HUES6 (cell line): ENCODE measurements around the gene CADM1.

Experiments used
- H3K27ac ChIP-seq: 2 replicates; pipeline ENCODE4 v1.7.0; 2013; ENCODE audit warnings: low read depth, mild to moderate bottlenecking, low read length, inconsistent platforms
- H3K27me3 ChIP-seq: 2 replicates; pipeline ENCODE4 v1.6.1; 2013; ENCODE audit warnings: low read length; ENCODE audit not compliant: control insufficient read depth, insufficient read depth
- H3K36me3 ChIP-seq: 2 replicates; pipeline ENCODE4 v1.6.1; 2013; ENCODE audit warnings: low read length; ENCODE audit not compliant: control insufficient read depth, insufficient read depth
- H3K4me1 ChIP-seq: 2 replicates; pipeline ENCODE4 v1.6.1; 2013; ENCODE audit warnings: low read length; ENCODE audit not compliant: control insufficient read depth, insufficient read depth
- H3K4me3 ChIP-seq: 2 replicates; pipeline ENCODE4 v1.5.1; 2013; ENCODE audit warnings: low read depth, low read length
- H3K9ac ChIP-seq: one replicate; pipeline ENCODE4 v1.6.1; 2013; ENCODE audit warnings: mild to moderate bottlenecking, low read length
- H3K9me3 ChIP-seq: 2 replicates; pipeline ENCODE4 v1.6.1; 2013; ENCODE audit warnings: low read depth, low read length; ENCODE audit not compliant: control insufficient read depth, insufficient read depth

The CADM1 gene

GRCh38 chr11:115279813-115280761 lies 224.1 kb downstream of the CADM1 start:
- Histone ChIP-seq H3K27ac (no peak overlapping the region), H3K9ac (no peak overlapping the region)

GRCh38 chr11:115276799-115277198 lies 227.4 kb downstream of the CADM1 start:
- no peaks in the 10 kb centered on the region for H3K9me3 ChIP-seq
- no peak overlapping the region for H3K9ac ChIP-seq
- H3K36me3 ChIP-seq, result no peaks in the 10 kb centered on the region
- H3K4me1 ChIP-seq, result no peaks in the 10 kb centered on the region
- H3K27me3 ChIP-seq, result no peaks in the 10 kb centered on the region
- no peak overlapping the region for H3K27ac ChIP-seq
- no peak overlapping the region for H3K4me3 ChIP-seq

More at GRCh38 chr11:115279813-115280761, 224.1 kb downstream of the CADM1 start:
- Histone ChIP-seq H3K4me3 (no peak overlapping the region), H3K9me3 (no peaks in the 10 kb centered on the region), H3K27me3 (no peaks in the 10 kb centered on the region), H3K36me3 (no peaks in the 10 kb centered on the region), H3K4me1 (no peaks in the 10 kb centered on the region)

- no peak overlapping the region for H3K27ac ChIP-seq
- H3K36me3 ChIP-seq, result no peaks in the 10 kb centered on the region
- H3K27me3 ChIP-seq, result no peaks in the 10 kb centered on the region
- H3K4me1 ChIP-seq, result no peaks in the 10 kb centered on the region
- no peaks in the 10 kb centered on the region for H3K9me3 ChIP-seq
- H3K9ac ChIP-seq, result no peak overlapping the region
- H3K4me3 ChIP-seq, result no peak overlapping the region
Measured at GRCh38 chr11:115276191-115276590, 228.0 kb downstream of the CADM1 start.

DNA sequence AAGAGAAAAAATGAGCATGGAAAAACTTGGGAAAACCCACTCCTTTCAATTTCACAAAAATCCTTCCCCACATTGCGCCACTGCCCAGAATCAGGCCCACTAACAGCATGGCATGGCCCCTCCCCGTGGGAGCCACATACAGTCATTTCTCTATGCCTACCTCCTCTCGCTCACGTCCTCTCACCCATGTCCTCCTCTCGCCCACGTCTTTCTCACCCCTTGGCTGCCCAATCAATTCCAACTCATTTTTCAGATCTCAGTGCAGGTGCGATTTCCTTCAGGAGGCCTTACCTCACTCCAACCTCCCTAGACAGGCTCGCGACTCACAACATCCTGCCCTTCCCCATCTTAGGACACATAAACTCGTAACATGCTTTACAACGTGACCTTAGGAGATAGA lies 229.2 kb downstream of the CADM1 start:
- Histone ChIP-seq H3K36me3 (no peaks in the 10 kb centered on the region), H3K4me3 (no peak overlapping the region), H3K4me1 (no peaks in the 10 kb centered on the region), H3K27me3 (no peaks in the 10 kb centered on the region), H3K9ac (no peak overlapping the region), H3K9me3 (no peaks in the 10 kb centered on the region), H3K27ac (no peak overlapping the region)

- no peak overlapping the region for H3K9ac ChIP-seq
- no peaks in the 10 kb centered on the region for H3K27me3 ChIP-seq
Measured at GRCh38 chr11:115272925-115273324, 231.3 kb downstream of the CADM1 start.

DNA sequence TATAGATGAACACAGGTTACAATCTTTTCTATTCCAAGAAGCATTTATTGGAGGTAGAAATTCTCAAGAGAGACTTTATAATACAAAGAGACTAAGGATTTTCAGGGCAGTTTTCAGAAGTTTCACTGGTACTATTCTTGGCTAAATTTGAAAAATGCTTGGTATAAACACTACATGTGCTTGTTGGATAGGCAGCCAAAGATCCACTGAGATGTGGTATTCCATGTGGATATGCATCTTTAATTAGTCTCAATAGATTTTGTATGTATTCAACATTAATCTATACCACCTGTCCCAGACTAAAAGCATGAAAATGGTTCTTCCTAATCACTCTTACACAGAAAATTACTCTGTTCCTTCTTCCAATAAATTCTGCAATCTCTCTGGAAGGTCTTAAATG lies 232.6 kb downstream of the CADM1 start:
- no peak overlapping the region for H3K4me3 ChIP-seq
- no peak overlapping the region for H3K27ac ChIP-seq
- peaks cover 5% of the 10 kb centered on the region; the same call in 1 of the 2 replicates for H3K4me1 ChIP-seq
- no peaks in the 10 kb centered on the region for H3K27me3 ChIP-seq
- H3K9me3 ChIP-seq, result no peaks in the 10 kb centered on the region
- no peak overlapping the region for H3K9ac ChIP-seq
- H3K36me3 ChIP-seq, result no peaks in the 10 kb centered on the region

More at GRCh38 chr11:115272925-115273324, 231.3 kb downstream of the CADM1 start:
- no peak overlapping the region for H3K4me3 ChIP-seq
- no peaks in the 10 kb centered on the region for H3K9me3 ChIP-seq
- no peaks in the 10 kb centered on the region for H3K4me1 ChIP-seq
- no peak overlapping the region for H3K27ac ChIP-seq
- H3K36me3 ChIP-seq, result no peaks in the 10 kb centered on the region

DNA sequence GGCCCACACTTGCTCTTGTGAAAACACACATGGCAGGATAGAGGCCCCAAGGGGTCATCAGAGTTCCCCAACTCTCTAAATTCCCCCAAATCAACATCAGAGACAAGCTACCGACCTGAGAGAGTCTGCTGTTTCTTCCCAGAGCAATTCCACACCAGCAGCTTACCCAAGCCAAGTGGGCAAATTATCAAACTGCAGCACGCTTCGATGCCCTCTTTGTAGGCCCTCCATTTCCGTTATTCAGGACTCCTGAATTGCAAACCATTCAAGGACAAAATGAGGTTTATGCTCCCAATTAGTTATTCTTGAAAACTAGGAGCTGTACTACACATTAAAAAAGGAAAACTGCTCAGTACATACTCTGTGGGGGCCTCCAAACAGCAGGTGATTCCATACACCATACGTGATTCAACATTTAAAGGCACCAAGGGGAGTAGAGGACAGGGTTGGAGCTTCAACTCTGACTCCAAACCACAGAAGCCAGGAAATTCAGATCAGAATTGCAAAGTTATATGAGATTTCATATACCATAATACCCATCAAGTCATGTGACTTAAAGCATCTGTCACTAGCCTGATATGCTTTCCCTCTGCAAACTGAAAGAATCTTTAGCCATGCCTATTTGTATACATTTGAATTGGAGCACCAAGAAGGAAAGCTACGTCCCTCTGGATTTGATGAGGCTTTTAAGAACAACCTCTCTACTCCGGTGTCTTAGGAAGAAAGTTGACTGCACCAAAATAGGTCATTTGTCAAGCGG lies 234.8 kb downstream of the CADM1 start:
- Histone ChIP-seq H3K4me1 (peaks cover 5% of the 10 kb centered on the region; the same call in 1 of the 2 replicates), H3K9ac (no peak overlapping the region), H3K36me3 (no peaks in the 10 kb centered on the region), H3K27me3 (no peaks in the 10 kb centered on the region), H3K9me3 (no peaks in the 10 kb centered on the region), H3K27ac (no peak overlapping the region), H3K4me3 (no peak overlapping the region)

- Histone ChIP-seq H3K4me1 (peaks cover 5% of the 10 kb centered on the region; the same call in 1 of the 2 replicates), H3K27me3 (no peaks in the 10 kb centered on the region), H3K4me3 (no peak overlapping the region), H3K36me3 (no peaks in the 10 kb centered on the region), H3K9ac (no peak overlapping the region), H3K9me3 (no peaks in the 10 kb centered on the region), H3K27ac (no peak overlapping the region)
Measured at GRCh38 chr11:115267871-115268270, 236.3 kb downstream of the CADM1 start.

DNA sequence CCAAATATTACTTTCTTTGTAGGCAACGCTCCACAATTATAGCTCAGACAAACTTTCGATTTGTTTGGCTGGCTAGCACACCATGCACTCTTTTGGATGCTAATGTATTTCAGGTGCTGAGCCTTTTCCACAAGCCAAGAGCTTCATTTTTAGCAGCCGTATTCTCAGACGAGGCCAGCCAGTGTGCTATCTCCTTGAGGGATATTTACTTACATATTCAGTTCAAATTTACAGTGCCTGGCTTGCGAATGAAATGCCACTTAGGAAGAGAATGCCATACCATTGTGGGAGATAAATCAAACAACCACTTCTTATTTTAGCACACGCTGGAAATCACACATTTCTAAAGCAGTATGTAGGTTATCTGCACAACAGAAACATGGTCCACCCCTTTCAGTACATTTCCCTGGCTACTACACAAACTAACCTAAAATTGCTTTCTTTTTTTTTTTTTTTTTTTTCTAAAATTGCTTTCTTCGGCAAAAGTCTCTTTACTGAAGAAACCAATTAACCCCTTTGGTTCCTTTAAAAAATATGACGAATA lies 236.9 kb downstream of the CADM1 start:
- Histone ChIP-seq H3K9ac (no peak overlapping the region), H3K4me1 (peaks cover 5% of the 10 kb centered on the region; the same call in 1 of the 2 replicates), H3K36me3 (no peaks in the 10 kb centered on the region), H3K27me3 (no peaks in the 10 kb centered on the region), H3K9me3 (no peaks in the 10 kb centered on the region), H3K27ac (no peak overlapping the region), H3K4me3 (no peak overlapping the region)

GRCh38 chr11:115266066-115266639 lies 238.1 kb downstream of the CADM1 start:
- peaks cover 5% of the 10 kb centered on the region; the same call in 1 of the 2 replicates for H3K4me1 ChIP-seq
- H3K36me3 ChIP-seq, result no peaks in the 10 kb centered on the region
- no peaks in the 10 kb centered on the region for H3K27me3 ChIP-seq
- H3K9ac ChIP-seq, result no peak overlapping the region
- no peaks in the 10 kb centered on the region for H3K9me3 ChIP-seq
- no peak overlapping the region for H3K4me3 ChIP-seq
- H3K27ac ChIP-seq, result no peak overlapping the region
